ENCODE results near the gene SOX11. TPM values are rescaled to one million over a fixed set of nuclear protein-coding genes. Genes with fewer than 3 reads are reported as not detected.
"Not testable (repeated sequence)": the region's sequence is repeated elsewhere in the genome, so short reads cannot be mapped to it uniquely, and the experiment has no call there.

The SOX11 gene
- polyA plus RNA-seq, 1 experiment = 2.8 TPM

DNA sequence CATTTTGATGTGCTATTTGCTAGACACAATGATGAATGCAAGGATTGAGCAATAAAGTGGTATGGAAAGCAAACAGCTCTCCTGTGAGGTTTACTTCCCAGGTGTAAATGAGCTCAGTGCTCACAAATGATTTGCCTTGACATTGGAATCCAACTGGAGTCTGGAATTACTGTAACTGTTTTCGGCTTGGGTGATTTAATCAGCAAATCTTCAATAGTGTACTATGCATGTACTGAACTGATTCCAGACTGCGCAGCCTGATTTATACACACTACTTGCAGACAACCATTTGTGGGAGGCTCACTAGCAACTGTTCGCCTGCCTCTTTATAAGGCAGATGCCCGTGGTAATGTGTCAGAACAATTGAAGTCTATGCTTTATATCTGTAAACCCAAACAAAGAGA, 27.9 kb upstream of the SOX11 start:
- Histone ChIP-seq H3K9me3 (ENCODE audit: control insufficient read depth, insufficient read depth, low read length) (no peaks in the 10 kb centered on the region), H3K4me3 (ENCODE audit: low read depth, low read length) (no peak overlapping the region), H3K27ac (ENCODE audit: low read depth, low read length) (no peak overlapping the region), H3K27me3 (ENCODE audit: control insufficient read depth, insufficient read depth, low read length) (peaks cover 6% of the 10 kb centered on the region)
- POLR2A ChIA-PET = no interaction called here
- TF ChIP-seq, protein P1, sequence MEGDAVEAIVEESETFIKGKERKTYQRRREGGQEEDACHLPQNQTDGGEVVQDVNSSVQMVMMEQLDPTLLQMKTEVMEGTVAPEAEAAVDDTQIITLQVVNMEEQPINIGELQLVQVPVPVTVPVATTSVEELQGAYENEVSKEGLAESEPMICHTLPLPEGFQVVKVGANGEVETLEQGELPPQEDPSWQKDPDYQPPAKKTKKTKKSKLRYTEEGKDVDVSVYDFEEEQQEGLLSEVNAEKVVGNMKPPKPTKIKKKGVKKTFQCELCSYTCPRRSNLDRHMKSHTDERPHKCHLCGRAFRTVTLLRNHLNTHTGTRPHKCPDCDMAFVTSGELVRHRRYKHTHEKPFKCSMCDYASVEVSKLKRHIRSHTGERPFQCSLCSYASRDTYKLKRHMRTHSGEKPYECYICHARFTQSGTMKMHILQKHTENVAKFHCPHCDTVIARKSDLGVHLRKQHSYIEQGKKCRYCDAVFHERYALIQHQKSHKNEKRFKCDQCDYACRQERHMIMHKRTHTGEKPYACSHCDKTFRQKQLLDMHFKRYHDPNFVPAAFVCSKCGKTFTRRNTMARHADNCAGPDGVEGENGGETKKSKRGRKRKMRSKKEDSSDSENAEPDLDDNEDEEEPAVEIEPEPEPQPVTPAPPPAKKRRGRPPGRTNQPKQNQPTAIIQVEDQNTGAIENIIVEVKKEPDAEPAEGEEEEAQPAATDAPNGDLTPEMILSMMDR (IDR thresholded peaks at IDR 0.05; ENCODE audit: low read depth, low read length) = no peak
- CTCF ChIA-PET = interaction anchor here (0.5 kb wide), 1 partner anchor 442 kb away, joined by 3 read pairs; no protein-coding TSS in a partner anchor
- no peak for DNase-seq (ENCODE audit: low read depth, low spot score)

DNA sequence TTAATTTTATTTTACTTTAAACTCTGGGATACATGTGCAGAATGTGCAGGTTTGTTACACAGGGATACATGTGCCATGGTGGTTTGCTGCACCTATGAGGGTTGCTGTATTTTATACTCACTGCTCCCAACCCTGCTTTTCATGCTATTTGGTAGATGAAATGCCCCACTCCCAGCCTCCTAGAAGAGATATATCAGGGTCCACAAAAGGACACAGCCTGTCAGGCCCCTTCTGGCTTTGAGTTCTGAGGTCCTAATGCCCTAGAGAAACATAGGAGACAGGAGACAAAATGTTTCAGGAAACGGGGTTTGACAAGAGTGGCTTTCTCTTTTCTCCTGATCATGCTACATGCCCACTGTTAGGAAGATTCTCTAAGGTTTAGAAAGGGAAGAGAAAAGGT, 27.1 kb upstream of the SOX11 start:
- H3K27me3 ChIP-seq (ENCODE audit: control insufficient read depth, insufficient read depth, low read length) = peaks cover 6% of the 10 kb centered on the region
- DNase-seq (ENCODE audit: low read depth, low spot score) = no peak
- ChIA-PET CTCF (no interaction called here), POLR2A (no interaction called here)
- no peak overlapping the region for H3K27ac ChIP-seq (ENCODE audit: low read depth, low read length)
- H3K9me3 ChIP-seq (ENCODE audit: control insufficient read depth, insufficient read depth, low read length) = no peaks in the 10 kb centered on the region
- TF ChIP-seq, protein P1 (IDR thresholded peaks at IDR 0.05; ENCODE audit: low read depth, low read length) = no peak
- H3K4me3 ChIP-seq (ENCODE audit: low read depth, low read length) = no peak overlapping the region

DNA sequence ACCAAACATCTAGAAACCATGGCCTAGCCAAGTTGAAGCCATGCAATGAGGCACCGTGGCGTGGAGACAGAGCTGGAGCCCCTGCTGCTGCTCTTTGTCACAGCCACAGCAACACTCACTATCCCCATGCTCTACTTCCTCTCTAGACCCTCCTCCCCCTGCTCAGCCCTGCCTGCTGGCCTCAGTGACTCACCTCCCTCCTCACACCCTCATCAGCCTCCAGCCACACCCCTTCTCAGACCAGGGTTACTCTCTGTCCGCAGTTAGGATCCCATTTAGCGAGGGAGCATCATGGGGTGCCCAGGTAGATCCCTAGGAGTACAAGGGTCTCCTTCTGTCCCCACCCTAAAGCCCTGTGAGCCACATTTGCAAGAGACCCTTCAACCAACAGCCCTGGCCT, 25.4 kb upstream of the SOX11 start:
- ChIA-PET POLR2A (no interaction called here), CTCF (no interaction called here)
- H3K9me3 ChIP-seq (ENCODE audit: control insufficient read depth, insufficient read depth, low read length) = no peaks in the 10 kb centered on the region
- no peak overlapping the region for H3K27ac ChIP-seq (ENCODE audit: low read depth, low read length)
- TF ChIP-seq, protein P1 (IDR thresholded peaks at IDR 0.05; ENCODE audit: low read depth, low read length) = no peak
- no peak for DNase-seq (ENCODE audit: low read depth, low spot score)
- no peak overlapping the region for H3K4me3 ChIP-seq (ENCODE audit: low read depth, low read length)
- H3K27me3 ChIP-seq (ENCODE audit: control insufficient read depth, insufficient read depth, low read length) = peaks cover 8% of the 10 kb centered on the region

DNA sequence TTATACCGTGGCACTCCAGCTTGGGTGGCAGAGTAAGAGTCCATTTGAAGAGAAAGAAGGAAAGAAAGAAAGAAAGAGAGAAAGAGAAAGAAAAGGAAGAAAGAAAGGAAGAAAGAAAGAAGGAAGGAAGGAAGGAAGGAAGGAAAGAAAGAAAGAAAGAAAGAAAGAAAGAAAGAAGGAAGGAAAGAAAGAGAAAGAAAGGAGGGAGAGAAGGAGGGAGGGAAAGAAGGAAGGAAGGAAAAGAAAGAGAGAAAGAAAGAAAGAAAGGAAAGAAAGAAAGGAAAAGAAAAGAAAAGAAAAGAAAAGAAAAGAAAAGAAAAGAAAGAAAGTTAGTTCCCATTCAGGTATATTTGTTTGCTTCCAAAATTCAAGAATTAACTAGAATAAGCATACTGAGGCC, 24.5 kb upstream of the SOX11 start:
- POLR2A ChIA-PET; H3K4me3 ChIP-seq (ENCODE audit: low read depth, low read length); H3K27ac ChIP-seq (ENCODE audit: low read depth, low read length); CTCF ChIA-PET; H3K9me3 ChIP-seq (ENCODE audit: control insufficient read depth, insufficient read depth, low read length); DNase-seq (ENCODE audit: low read depth, low spot score): not testable (repeated sequence)
- peaks cover 16% of the 10 kb centered on the region for H3K27me3 ChIP-seq (ENCODE audit: control insufficient read depth, insufficient read depth, low read length)

DNA sequence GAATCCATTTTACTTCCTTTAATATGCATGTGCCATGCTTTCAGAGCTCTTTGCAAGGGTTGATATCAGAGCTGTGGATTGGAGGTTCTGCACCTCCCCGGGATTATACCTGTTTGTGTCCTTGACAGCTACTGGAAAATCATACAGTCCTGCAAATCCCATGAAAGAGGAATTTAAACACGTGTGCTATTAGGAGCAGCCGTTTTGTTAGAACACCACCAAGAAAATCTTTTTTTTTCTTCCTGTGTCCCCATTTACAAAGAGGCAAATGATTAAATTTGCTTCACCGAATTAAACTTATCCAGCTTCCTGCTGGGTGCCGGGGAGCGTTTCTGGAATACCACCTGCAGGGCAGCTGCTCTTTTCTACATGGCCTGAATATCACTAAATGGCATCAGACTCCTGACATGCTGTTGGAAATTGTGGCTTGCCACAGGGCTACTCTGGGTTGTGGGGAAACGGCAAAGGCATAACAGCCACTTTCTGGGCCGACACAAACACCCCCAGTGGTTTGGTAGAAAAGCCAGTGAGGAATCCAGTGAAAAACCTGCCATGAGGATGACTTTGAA, 23.4 kb upstream of the SOX11 start:
- ChIA-PET POLR2A (no interaction called here), CTCF (no interaction called here)
- Histone ChIP-seq H3K27ac (ENCODE audit: low read depth, low read length) (no peak overlapping the region), H3K9me3 (ENCODE audit: control insufficient read depth, insufficient read depth, low read length) (no peaks in the 10 kb centered on the region; the same call in 1 of the 2 replicates), H3K4me3 (ENCODE audit: low read depth, low read length) (no peak overlapping the region), H3K27me3 (ENCODE audit: control insufficient read depth, insufficient read depth, low read length) (peaks cover 24% of the 10 kb centered on the region)
- TF ChIP-seq, protein P1 (IDR thresholded peaks at IDR 0.05; ENCODE audit: low read depth, low read length) = no peak
- no peak for DNase-seq (ENCODE audit: low read depth, low spot score)

DNA sequence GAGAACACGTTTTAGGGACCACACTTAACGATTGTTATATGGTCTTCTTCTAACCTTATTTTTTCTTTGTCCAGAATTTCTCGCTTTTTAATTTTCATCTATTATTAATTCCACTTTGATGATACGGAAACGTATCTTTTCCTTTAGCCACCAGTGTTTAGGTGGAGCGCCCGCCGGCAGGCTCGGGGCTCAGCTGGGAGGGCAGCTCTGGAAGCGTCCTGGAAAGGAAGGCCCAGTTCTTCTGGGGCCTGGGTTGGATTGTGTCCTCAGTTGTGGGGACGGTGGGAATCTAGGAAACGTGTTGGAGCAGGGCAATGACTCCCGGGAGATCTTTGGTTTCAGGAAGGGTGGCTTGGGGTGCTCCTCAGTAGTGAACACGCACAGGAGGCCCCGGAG, 19.4 kb upstream of the SOX11 start:
- Histone ChIP-seq H3K27ac (ENCODE audit: low read depth, low read length) (no peak overlapping the region), H3K27me3 (ENCODE audit: control insufficient read depth, insufficient read depth, low read length) (peaks cover 26% of the 10 kb centered on the region), H3K4me3 (ENCODE audit: low read depth, low read length) (no peak overlapping the region), H3K9me3 (ENCODE audit: control insufficient read depth, insufficient read depth, low read length) (no peaks in the 10 kb centered on the region; the same call in 1 of the 2 replicates)
- TF ChIP-seq, protein P1 (IDR thresholded peaks at IDR 0.05; ENCODE audit: low read depth, low read length) = no peak
- CTCF ChIA-PET = no interaction called here
- no peak for DNase-seq (ENCODE audit: low read depth, low spot score)
- POLR2A ChIA-PET = no interaction called here
